Peyer's patch (tissue), 4 donors: Measurements from ENCODE around the gene CDKN1C. TPM values are rescaled to one million over a fixed set of nuclear protein-coding genes. Genes with fewer than 3 reads are reported as not detected.

ENCODE experiments used
- DNase-seq, 3 donors: peaks; one replicate each; pipeline ENCODE4 v3.0.0-alpha.2; 2017 to 2019
- H3K27ac ChIP-seq, 4 donors: fragments of 200-600 bp; sonication (generic); one replicate each; pipeline ENCODE4 v1.5.1; 2016 to 2019
- H3K27me3 ChIP-seq, 2 donors: fragments of 200-600 bp; sonication (generic); one replicate each; pipeline ENCODE4 v1.5.1; 2019
- H3K36me3 ChIP-seq, 3 donors: fragments of 200-600 bp; sonication (generic); one replicate each; pipeline ENCODE4 v1.5.1; 2016 to 2019
- H3K4me1 ChIP-seq, 4 donors: fragments of 200-600 bp; sonication (generic); one replicate each; pipeline ENCODE4 v1.5.1; 2016 to 2019
- H3K4me3 ChIP-seq, 4 donors: fragments of 200-600 bp; sonication (generic); 1 replicate in 3 of 4; 2 replicates in 1 of 4; pipeline ENCODE4 v1.5.1; 2016 to 2019; ENCODE audit warnings: mild to moderate bottlenecking in 1 of 4
- H3K9me3 ChIP-seq, 4 donors: fragments of 200-600 bp; sonication (generic); one replicate each; pipeline ENCODE4 v1.5.1; 2016 to 2019; ENCODE audit warnings: mild to moderate bottlenecking in 1 of 4
- POLR2A ChIP-seq, 2 donors: fragments of 450-650 bp; IDR thresholded peaks; one replicate each; pipeline ENCODE4 v1.5.1; 2017; ENCODE audit warnings: antibody characterized with exemption in 2 of 2, mild to moderate bottlenecking in 2 of 2, moderate library complexity in 2 of 2
- total RNA-seq, 4 donors: library from RNA; depleted of rRNA; stranded (reverse); fragments of >200 nt; gene quantifications; one replicate each; pipeline ENCODE4 v1.1.0, GENCODE V29; 2016
- TF ChIP-seq, protein P1 (sequence below), 6 experiments: fragments of 450-650 bp in 4 of 6; fragments of 200-600 bp in 2 of 6; sonication (generic) in 1 of 6; IDR thresholded peaks; one replicate each; pipeline ENCODE4 v1.5.1; 2017 to 2019; ENCODE audit warnings: antibody characterized with exemption in 6 of 6, mild to moderate bottlenecking in 3 of 6, moderate library complexity in 1 of 6

CDKN1C gene
- total RNA-seq, 4 donors from 2014 or later, result 6.1 to 22.3 (median 11.1) TPM

DNA sequence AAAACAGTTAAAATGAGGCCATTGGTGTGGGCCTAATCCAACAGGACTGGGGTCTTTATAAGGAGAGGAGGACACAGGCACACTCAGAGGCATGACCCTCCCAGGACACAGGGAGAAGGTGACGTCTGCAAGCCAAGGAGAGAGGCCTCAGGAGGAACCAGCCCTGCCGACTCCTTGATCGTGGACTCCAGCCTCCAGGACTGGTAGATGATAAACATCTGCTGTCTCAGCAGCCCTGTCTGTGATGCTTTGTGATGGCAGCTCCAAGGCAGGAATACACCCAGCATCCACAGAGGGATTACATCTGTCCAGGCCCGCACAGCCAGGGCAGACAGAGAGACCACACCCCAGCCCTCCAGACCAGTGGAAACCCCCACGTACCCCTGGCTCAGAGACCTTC lies 18.4 kb downstream of the CDKN1C start:
- H3K4me3 ChIP-seq, result no peak overlapping the region
- no peaks in the 10 kb centered on the region for H3K9me3 ChIP-seq
- H3K36me3 ChIP-seq, result no peaks in the 10 kb centered on the region
- H3K27me3 ChIP-seq, result peaks cover 0 to 34% of the 10 kb centered on the region in 2 donors
- H3K4me1 ChIP-seq, result peaks cover 0 to 8% (median 0%) of the 10 kb centered on the region in 4 donors
- no peak overlapping the region for H3K27ac ChIP-seq
- DNase-seq, result no peak
- no peak for TF ChIP-seq POLR2A (IDR thresholded peaks at IDR 0.05)
- TF ChIP-seq, protein P1, sequence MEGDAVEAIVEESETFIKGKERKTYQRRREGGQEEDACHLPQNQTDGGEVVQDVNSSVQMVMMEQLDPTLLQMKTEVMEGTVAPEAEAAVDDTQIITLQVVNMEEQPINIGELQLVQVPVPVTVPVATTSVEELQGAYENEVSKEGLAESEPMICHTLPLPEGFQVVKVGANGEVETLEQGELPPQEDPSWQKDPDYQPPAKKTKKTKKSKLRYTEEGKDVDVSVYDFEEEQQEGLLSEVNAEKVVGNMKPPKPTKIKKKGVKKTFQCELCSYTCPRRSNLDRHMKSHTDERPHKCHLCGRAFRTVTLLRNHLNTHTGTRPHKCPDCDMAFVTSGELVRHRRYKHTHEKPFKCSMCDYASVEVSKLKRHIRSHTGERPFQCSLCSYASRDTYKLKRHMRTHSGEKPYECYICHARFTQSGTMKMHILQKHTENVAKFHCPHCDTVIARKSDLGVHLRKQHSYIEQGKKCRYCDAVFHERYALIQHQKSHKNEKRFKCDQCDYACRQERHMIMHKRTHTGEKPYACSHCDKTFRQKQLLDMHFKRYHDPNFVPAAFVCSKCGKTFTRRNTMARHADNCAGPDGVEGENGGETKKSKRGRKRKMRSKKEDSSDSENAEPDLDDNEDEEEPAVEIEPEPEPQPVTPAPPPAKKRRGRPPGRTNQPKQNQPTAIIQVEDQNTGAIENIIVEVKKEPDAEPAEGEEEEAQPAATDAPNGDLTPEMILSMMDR (IDR thresholded peaks at IDR 0.05), result no peak

DNA sequence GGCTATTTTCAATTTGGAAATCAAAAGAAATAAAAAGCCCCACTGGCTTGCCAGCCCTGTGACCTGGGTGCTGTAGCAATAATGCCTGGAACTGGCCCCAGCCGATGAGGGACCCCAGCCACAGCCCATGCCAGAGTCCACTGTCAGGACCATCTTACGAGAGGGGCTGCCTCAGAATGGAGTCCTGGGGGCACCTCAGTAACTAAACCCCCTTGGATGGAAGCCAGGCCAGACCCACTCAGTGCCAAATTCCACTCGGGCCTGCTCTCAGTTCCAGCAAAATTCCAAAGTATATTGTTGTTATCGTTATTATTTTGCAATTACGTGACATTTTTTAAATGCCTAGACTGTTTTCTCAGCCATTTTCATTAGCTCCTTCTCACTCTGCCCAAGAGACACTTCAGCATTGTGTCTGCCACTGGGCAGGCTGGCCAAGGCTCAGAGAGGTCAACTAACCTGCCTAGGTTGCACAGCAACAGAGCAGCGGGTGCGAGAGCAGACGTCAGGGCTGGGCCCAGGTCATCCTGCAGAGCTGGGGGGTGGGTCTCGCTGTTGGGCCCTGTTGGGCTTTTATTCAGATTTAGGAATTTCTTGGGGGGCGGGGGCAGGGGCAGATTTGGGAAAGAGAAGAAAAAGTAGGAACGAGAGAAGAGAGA lies 19.5 kb downstream of the CDKN1C start:
- Histone ChIP-seq H3K4me3 (no peak overlapping the region), H3K27me3 (peaks cover 0 to 36% of the 10 kb centered on the region in 2 donors), H3K27ac (no peak overlapping the region), H3K36me3 (no peaks in the 10 kb centered on the region), H3K4me1 (peaks cover 0 to 10% (median 0%) of the 10 kb centered on the region in 4 donors), H3K9me3 (no peaks in the 10 kb centered on the region)
- DNase-seq, result no peak
- TF ChIP-seq POLR2A (IDR thresholded peaks at IDR 0.05), result no peak
- TF ChIP-seq, protein P1 (IDR thresholded peaks at IDR 0.05), result no peak

DNA sequence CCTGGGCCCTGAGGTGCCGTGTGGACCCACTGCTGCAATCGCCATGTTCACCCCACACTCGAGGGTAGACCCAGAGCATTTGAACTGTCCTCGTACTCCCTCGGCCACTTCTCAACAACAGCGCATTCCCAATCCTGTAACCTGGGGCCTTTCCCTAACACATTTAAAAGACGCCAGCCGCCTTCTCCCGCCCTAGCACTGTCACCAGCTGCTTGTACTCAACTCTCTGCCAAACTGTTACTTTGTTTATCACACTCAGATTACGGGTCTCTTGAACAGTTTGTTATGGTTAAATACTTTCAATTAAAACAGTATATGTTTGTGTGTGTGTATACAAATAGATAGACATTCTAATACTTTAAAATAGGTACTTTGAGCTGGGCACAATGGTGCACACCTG lies 20.7 kb downstream of the CDKN1C start:
- Histone ChIP-seq H3K27ac (no peak overlapping the region), H3K4me3 (no peak overlapping the region), H3K36me3 (no peaks in the 10 kb centered on the region), H3K27me3 (peaks cover 0 to 31% of the 10 kb centered on the region in 2 donors), H3K4me1 (peaks cover 0 to 10% (median 0%) of the 10 kb centered on the region in 4 donors), H3K9me3 (no peaks in the 10 kb centered on the region)
- DNase-seq, result no peak
- no peak for TF ChIP-seq POLR2A (IDR thresholded peaks at IDR 0.05)
- TF ChIP-seq, protein P1 (IDR thresholded peaks at IDR 0.05), result no peak

DNA sequence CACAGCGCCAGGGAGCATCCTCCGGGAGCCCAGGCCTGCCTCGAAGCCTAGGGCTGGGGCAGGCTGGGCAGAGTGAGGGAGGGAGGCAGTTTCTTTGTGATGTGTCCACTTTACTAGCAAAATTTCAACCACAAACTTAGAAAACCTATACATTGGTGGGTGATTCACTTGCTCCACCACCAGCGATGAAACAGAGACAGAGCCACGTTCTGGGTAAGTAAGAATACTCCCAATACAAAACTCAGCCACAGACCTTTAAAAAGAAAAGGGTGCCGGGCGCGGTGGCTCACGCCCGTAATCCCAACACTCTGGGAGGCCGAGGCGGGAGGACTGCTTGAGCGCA lies 22.3 kb downstream of the CDKN1C start:
- no peak overlapping the region for H3K27ac ChIP-seq
- no peaks in the 10 kb centered on the region for H3K36me3 ChIP-seq
- peaks cover 0 to 10% (median 0%) of the 10 kb centered on the region in 4 donors for H3K4me1 ChIP-seq
- H3K9me3 ChIP-seq, result no peaks in the 10 kb centered on the region
- TF ChIP-seq, protein P1 (IDR thresholded peaks at IDR 0.05), result no peak
- TF ChIP-seq POLR2A (IDR thresholded peaks at IDR 0.05), result no peak
- H3K4me3 ChIP-seq, result no peak overlapping the region
- peaks cover 0 to 15% of the 10 kb centered on the region in 2 donors for H3K27me3 ChIP-seq
- no peak for DNase-seq

GRCh38 chr11:2862395-2863275 lies 22.9 kb downstream of the CDKN1C start:
- peaks cover 0 to 10% (median 0%) of the 10 kb centered on the region in 4 donors for H3K4me1 ChIP-seq
- H3K4me3 ChIP-seq, result peak overlapping the region in 2 of 4 donors; percentile 38 to 41
- DNase-seq, result no peak
- no peaks in the 10 kb centered on the region for H3K36me3 ChIP-seq
- no peak overlapping the region for H3K27ac ChIP-seq
- TF ChIP-seq POLR2A (IDR thresholded peaks at IDR 0.05), result no peak
- TF ChIP-seq, protein P1 (IDR thresholded peaks at IDR 0.05), result no peak
- peaks cover 0 to 15% of the 10 kb centered on the region in 2 donors for H3K27me3 ChIP-seq
- no peaks in the 10 kb centered on the region for H3K9me3 ChIP-seq
